HFFc6 (cell line): ENCODE data around the gene STX4. TPM values are rescaled to one million over a fixed set of nuclear protein-coding genes. Genes with fewer than 3 reads are reported as not detected.
A peak's percentile ranks its signal among the peaks of the same experiment; 100 is the strongest.

Experiments used
- DNase-seq: peaks from one replicate; pipeline ENCODE4 v3.0.0-alpha.2; 2018
- H3K27ac Mint-ChIP-seq: 2 replicates; pipeline ENCODE4 v1.8.0; 2020; ENCODE audit warnings: mild to moderate bottlenecking, mixed read lengths
- H3K27me3 Mint-ChIP-seq: 2 replicates; pipeline ENCODE4 v1.8.0; 2021; ENCODE audit warnings: mild to moderate bottlenecking, moderate library complexity, mixed read lengths; ENCODE audit not compliant: insufficient read depth
- H3K36me3 Mint-ChIP-seq: 2 replicates; pipeline ENCODE4 v1.8.0; 2021; ENCODE audit warnings: low read depth, mixed read lengths
- H3K4me1 Mint-ChIP-seq: 2 replicates; pipeline ENCODE4 v1.8.0; 2020; ENCODE audit warnings: low read depth, mixed read lengths
- H3K4me3 Mint-ChIP-seq: 2 replicates; pipeline ENCODE4 v1.8.0; 2020; ENCODE audit warnings: mild to moderate bottlenecking, moderate library complexity, mixed read lengths
- H3K9me3 Mint-ChIP-seq: 2 replicates; pipeline ENCODE4 v1.8.0; 2020; ENCODE audit warnings: mild to moderate bottlenecking, mixed read lengths
- total RNA-seq, 6 experiments: library from RNA; stranded (reverse); fragmentation: NEBNext Ultra II Directional; extraction: Animal tissue kit (Norgen Biotek cat#: 25700); gene quantifications; 2 replicates in 1 of 6; 3 replicates in 5 of 6; pipeline ENCODE4 v1.2.3, GENCODE V29; 2021
- TF ChIP-seq, protein P1 (sequence below): fragments of 200-600 bp; sonication (generic); IDR thresholded peaks from 2 replicates; pipeline ENCODE4 v1.5.0; 2021; ENCODE audit warnings: antibody characterized with exemption, mild to moderate bottlenecking

Gene STX4
- total RNA-seq, 6 experiments from 2014 or later = 56.3 to 71.2 (median 64.2) TPM

DNA sequence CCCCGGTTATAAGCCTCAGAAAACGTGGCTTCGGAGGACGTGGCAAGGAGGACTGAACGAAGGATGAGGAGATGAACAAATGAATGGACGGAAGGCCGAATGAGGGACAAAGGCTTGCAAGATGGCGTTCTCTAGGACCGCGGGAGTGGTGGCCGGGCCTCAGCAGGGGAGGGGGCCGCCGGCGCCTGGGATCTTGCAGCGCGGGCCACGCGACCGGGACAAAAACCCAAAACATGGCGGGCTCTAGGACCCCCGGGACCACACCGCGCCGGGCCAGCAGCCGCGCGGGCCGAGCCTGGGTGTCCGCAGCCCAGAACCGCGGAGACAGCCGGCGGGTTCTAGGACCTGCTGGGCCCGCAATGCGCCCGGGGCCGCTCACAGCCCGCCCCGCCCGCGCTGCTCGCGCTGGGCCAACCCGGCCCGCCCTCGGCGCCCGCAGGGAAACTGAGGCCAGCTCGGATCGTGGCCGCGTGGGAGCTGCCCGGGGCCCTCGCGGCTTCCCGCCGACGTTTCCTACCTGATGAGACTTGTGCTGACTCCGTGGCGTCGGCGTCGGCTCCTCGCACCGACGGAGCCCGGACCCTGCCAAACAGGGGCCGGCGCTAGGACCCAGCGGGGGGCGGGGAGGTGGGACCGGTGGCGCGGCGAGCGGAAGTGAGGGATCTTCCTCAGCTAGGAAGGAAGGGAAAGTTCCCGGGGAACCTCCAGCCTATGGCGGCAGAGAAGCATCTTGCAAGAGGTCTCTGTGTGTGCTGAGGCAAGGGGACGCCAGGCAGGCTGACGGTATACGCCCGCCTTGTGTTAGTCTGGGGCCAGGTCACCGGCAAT is 40.0 kb downstream of the STX4 start:
- peak; percentile 83 for DNase-seq
- Mint-ChIP-seq H3K4me1 (peaks cover 36% of the 10 kb centered on the region), H3K27me3 (no peaks in the 10 kb centered on the region), H3K36me3 (peaks cover 17% of the 10 kb centered on the region), H3K9me3 (no peaks in the 10 kb centered on the region), H3K27ac (peak overlapping the region; percentile 97), H3K4me3 (peak overlapping the region; percentile 99)
- TF ChIP-seq, protein P1, sequence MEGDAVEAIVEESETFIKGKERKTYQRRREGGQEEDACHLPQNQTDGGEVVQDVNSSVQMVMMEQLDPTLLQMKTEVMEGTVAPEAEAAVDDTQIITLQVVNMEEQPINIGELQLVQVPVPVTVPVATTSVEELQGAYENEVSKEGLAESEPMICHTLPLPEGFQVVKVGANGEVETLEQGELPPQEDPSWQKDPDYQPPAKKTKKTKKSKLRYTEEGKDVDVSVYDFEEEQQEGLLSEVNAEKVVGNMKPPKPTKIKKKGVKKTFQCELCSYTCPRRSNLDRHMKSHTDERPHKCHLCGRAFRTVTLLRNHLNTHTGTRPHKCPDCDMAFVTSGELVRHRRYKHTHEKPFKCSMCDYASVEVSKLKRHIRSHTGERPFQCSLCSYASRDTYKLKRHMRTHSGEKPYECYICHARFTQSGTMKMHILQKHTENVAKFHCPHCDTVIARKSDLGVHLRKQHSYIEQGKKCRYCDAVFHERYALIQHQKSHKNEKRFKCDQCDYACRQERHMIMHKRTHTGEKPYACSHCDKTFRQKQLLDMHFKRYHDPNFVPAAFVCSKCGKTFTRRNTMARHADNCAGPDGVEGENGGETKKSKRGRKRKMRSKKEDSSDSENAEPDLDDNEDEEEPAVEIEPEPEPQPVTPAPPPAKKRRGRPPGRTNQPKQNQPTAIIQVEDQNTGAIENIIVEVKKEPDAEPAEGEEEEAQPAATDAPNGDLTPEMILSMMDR = no peak

DNA sequence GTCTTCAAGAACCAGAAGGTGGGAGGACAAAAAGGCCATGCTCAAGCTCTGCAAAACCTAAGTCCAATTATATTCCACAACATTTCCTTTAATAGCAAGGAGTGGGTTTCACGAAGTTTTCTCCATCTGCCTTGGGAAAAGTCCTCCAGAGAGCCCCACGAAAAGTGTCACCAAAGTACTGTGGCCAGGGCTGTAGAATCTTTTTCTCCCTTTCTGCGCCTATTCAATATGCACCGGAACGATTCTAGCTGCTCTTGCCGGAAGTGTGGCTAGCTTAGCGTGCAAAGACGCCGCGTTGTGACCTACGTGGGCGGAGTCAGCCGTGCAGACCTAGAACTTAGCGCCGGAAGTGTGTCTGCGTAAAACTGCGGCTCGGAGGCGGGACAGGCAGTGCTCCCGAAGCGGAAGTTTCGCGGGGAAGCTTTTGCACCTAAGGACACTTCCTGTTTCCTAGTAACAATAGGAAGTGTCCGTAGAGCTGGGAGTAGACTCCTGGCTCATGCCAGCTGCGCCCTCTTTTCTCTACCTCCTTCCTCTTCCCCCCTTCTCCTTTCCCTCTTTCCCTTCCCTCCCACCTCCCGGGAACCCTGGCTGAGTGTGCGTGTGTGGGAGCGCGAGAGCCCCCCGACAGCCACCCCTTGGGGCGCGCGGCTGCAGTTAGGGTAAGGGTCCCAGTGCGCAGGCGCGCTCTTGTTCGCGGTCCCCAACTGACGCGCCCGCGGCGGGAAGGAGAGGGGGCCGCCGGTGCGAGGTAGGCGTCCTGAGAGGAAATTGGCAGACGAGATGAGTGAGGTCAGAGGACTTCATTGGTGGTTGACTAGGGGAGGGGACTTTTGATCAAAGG is 40.8 kb downstream of the STX4 start, which contains the start of the genes ZNF646 and ZNF668:
Gene ZNF646 (plus strand): TSS at position 453 of the 844 bp plus-strand sequence. CDS start 1,903 bp downstream, outside the sequence.
Gene ZNF668 (minus strand): TSS at position 271 of the 844 bp plus-strand sequence. CDS start 9,781 bp downstream, outside the sequence.
- H3K9me3 Mint-ChIP-seq = no peaks in the 10 kb centered on the region
- H3K27me3 Mint-ChIP-seq = no peaks in the 10 kb centered on the region
- peaks cover 17% of the 10 kb centered on the region for H3K36me3 Mint-ChIP-seq
- peak; percentile 99 for DNase-seq
- peaks cover 33% of the 10 kb centered on the region for H3K4me1 Mint-ChIP-seq
- peak within 1 kb of the TSS; percentile 97 for H3K27ac Mint-ChIP-seq
- TF ChIP-seq, protein P1 = no peak
- H3K4me3 Mint-ChIP-seq = peak within 1 kb of the TSS; percentile 99

DNA sequence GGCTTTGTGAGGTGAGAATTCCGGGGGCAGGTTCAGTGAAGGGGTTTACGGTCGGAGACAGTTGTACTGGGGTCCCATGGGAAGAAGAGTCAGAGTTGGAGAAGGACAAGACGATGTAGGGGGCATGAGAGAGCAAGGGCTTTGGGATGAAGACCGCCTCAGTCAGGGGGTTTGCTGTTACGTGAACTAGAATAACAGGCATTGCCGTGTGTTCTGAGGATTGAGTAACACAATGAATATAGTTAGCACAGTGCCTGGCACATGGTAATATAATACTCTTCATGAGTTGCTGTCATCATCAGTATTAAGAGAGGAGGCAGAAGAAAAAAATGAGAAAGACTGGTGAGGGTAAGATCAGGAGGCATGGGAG is 41.4 kb downstream of the STX4 start:
- H3K36me3 Mint-ChIP-seq = peaks cover 17% of the 10 kb centered on the region
- no peaks in the 10 kb centered on the region for H3K9me3 Mint-ChIP-seq
- TF ChIP-seq, protein P1 = peak; percentile 33; the same call in 1 of the 2 replicates
- H3K27me3 Mint-ChIP-seq = no peaks in the 10 kb centered on the region
- H3K4me3 Mint-ChIP-seq = peak overlapping the region; percentile 97
- no peak for DNase-seq
- peaks cover 30% of the 10 kb centered on the region for H3K4me1 Mint-ChIP-seq
- peak overlapping the region; percentile 90 for H3K27ac Mint-ChIP-seq

DNA sequence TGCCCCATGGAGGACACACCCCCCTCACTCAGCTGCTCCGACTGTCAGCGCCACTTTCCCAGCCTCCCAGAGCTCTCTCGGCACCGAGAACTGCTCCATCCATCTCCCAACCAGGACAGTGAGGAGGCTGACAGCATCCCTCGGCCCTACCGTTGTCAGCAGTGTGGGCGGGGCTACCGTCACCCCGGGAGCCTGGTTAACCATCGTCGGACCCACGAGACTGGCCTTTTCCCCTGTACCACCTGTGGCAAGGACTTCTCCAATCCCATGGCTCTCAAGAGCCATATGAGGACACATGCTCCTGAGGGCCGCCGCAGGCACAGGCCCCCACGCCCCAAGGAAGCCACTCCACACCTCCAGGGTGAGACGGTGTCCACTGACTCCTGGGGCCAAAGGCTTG is 43.0 kb downstream of the STX4 start:
- Mint-ChIP-seq H3K27ac (no peak overlapping the region), H3K4me3 (no peak overlapping the region), H3K36me3 (peaks cover 24% of the 10 kb centered on the region), H3K27me3 (no peaks in the 10 kb centered on the region), H3K4me1 (peaks cover 29% of the 10 kb centered on the region), H3K9me3 (no peaks in the 10 kb centered on the region)
- no peak for DNase-seq
- TF ChIP-seq, protein P1 = no peak

DNA sequence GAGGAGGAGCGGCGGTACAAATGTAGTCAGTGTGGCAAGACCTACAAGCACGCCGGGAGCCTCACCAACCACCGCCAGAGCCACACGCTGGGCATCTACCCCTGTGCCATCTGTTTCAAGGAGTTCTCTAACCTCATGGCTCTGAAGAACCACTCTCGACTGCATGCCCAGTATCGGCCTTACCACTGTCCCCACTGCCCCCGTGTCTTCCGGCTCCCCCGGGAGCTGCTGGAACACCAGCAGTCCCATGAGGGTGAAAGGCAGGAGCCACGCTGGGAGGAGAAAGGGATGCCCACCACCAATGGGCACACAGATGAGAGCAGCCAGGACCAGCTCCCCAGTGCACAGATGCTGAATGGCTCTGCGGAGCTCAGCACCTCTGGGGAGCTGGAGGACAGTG is 43.7 kb downstream of the STX4 start:
- Mint-ChIP-seq H3K4me1 (peaks cover 22% of the 10 kb centered on the region), H3K27ac (no peak overlapping the region), H3K36me3 (peaks cover 24% of the 10 kb centered on the region), H3K27me3 (no peaks in the 10 kb centered on the region), H3K9me3 (no peaks in the 10 kb centered on the region), H3K4me3 (no peak overlapping the region)
- DNase-seq = no peak
- TF ChIP-seq, protein P1 = no peak
